ENCODE results near the gene RANBP1.
A peak's percentile ranks its signal among the peaks of the same experiment; 100 is the strongest.

Gene RANBP1

GRCh38 chr22:20107951-20108756, 7.8 kb upstream of the RANBP1 start:
- DNase-seq (ENCODE audit: low read depth in 1 of 2, low spot score in 1 of 2): no peak

- no peak for DNase-seq (ENCODE audit: low read depth in 1 of 2, low spot score in 1 of 2)
Measured at GRCh38 chr22:20108757-20109230, 7.1 kb upstream of the RANBP1 start.

GRCh38 chr22:20109411-20110358, 6.2 kb upstream of the RANBP1 start:
- no peak for DNase-seq (ENCODE audit: low read depth in 1 of 2, low spot score in 1 of 2)

- no peak for DNase-seq (ENCODE audit: low read depth in 1 of 2, low spot score in 1 of 2)
Measured at GRCh38 chr22:20110359-20110985, 5.4 kb upstream of the RANBP1 start.

DNA sequence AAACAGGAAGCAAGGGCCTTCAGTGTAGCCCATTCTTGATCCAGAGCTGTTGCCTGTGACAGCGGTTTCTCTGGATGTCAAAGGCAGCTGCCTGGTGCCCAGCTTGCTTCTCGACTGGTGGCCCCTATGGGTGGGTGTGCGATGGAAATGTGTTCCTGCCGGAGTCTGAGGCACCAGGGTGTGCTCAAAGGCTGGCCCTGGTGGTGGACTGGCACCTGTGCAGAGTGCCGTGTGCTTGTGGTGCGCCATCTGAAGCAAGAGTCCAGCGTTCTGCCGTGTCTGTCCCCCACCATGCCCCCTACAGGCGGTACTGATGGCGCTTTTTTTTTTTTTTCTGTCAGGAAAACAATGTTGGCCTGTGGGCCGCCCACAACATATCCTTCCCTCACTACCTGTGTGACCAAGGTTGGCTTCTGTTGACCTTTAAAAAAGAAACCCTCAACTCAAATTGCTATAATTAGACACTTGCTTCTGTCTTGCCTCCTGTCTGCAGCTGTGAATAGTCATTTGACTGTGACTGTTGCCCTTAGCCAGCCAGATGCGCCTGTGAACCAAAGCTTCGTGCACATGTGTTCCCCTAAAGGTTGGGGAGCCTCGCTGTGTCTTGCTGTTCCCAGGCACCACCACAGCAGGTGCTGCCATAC, 4.7 kb upstream of the RANBP1 start:
- DNase-seq (ENCODE audit: low read depth in 1 of 2, low spot score in 1 of 2): no peak

DNA sequence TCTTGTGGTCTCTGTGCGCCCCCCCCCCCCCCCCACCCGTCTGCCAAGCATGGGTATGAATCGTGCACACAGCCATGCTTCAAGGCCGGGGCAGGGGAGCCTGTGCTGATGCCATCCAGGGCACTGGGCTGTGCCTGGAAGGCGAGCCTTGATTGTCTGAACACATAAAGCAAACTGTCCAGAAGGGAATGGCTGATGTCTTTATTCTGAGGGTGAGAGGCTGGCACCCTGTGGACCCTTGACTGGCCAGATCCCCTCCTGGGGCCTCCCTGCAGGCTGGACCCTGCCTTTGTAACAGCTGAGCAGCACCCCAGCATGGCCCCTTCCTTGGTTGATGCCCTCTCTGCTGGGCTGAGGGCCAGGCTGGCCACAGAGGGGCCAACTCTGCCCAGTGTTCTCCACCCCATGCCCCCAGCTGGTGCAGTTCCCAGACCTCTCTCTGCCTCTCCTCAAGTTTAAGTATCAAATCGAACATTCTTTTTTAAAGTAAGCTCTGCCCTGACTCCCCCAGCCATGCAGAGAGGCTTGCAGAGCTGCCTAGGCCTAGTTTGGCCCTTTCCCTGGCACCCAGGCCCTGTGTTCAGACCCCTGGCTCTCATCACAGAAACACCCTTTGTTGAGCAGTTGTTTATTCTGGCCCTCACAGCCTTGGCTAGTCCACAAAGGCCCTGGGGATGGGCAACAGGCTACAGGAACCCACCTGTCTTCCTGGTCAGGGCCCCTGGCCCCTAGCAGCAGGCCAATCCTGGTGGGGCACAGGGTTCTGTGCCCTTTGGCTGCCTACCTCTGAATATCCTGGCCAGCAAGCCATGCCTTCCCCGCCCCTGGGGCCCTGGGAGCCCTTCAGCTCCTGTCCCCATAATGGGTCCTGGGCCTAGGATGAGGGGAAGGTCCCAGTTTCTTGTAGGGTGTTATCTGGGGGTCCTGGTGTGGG, 3.9 kb upstream of the RANBP1 start:
- no peak for DNase-seq (ENCODE audit: low read depth in 1 of 2, low spot score in 1 of 2)

GRCh38 chr22:20112623-20113511, 3.0 kb upstream of the RANBP1 start:
- DNase-seq (ENCODE audit: low read depth in 1 of 2, low spot score in 1 of 2): no peak

DNA sequence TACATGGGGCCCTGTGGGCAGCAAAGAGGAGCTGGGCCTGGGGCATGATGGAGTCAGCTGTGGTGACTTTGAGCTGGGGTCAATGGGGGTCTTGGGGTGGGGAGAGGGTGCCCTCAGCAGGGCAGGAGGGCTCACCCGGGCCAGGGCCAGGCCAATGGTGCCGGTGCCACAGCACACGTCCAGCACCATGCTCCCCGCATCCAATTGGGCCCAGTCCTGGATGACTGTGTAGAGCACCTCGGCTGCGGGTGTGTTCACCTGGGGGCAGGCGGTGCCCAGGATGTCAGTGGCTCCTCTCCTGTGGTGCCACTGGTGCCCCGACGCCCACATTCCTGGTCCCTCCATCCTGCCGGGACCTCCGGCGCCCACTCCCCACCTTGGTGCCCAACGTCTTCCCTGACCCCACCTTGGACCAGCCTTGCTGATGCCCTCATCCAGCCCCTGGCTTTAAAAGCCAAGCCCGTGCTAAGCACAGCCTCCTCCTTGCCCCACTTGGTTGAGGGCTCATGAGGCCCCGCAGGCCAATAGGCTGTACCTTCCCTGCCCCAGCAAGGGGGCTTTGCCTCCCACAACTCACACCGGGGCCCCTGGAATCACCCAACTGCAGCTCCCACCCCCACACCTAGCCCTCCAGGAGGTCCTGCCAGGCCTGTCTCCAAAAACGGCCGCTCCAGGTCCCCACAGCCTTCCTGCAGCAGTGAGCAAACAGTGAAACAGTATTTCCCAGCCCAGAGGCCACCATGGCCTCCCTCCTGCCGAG, 2.2 kb upstream of the RANBP1 start:
- DNase-seq (ENCODE audit: low read depth in 1 of 2, low spot score in 1 of 2): no peak

DNA sequence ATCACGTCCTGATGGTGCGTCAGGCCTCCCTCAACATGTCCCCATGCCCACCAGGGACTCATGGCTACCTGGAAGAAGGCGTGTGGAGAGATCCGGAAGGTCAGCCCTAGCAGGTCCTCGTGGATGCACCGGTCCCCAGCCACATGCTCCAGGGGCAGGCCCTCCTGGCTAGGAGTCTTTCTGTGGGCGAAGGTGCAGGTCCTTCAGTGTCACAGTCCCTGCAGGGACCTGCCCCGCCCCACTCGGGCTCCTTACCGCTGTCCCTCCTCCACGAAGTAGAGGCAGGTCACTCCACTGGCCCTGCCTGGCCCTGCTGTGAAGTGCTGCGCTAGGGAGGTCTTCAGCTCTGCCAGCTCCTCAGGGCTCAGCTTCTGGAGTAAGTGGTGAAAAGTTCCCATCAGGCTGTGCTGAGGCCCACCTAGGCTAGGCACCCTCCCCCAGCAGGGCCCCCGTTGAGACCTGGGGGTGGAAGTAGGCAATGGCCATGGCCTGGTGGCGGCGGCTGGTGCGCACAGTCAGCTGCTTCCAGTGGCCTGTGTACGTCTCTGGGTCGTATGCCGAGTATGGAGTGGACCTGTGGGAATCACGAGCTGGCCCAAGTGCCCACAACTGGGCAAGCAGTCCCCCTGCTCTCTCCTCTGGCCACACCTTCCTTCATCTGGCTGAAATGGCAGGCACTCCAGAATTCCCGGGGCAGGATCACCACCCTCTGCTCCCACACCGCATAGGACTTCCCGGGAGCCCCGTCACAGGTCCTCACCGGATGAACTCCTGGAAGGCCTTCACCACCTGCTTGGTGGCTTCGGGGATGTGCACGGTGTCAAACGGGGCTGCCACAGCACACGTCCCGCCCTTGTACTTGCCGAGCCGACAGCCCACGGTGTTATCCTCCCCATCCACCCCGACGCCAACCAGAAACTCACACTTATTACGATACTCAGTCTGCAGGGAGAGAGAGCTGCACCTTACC, 1.1 kb upstream of the RANBP1 start:
- DNase-seq (ENCODE audit: low read depth in 1 of 2, low spot score in 1 of 2): no peak

GRCh38 chr22:20116376-20116950, 559 bp downstream of the RANBP1 start:
- no peak for DNase-seq (ENCODE audit: low read depth in 1 of 2, low spot score in 1 of 2)

DNA sequence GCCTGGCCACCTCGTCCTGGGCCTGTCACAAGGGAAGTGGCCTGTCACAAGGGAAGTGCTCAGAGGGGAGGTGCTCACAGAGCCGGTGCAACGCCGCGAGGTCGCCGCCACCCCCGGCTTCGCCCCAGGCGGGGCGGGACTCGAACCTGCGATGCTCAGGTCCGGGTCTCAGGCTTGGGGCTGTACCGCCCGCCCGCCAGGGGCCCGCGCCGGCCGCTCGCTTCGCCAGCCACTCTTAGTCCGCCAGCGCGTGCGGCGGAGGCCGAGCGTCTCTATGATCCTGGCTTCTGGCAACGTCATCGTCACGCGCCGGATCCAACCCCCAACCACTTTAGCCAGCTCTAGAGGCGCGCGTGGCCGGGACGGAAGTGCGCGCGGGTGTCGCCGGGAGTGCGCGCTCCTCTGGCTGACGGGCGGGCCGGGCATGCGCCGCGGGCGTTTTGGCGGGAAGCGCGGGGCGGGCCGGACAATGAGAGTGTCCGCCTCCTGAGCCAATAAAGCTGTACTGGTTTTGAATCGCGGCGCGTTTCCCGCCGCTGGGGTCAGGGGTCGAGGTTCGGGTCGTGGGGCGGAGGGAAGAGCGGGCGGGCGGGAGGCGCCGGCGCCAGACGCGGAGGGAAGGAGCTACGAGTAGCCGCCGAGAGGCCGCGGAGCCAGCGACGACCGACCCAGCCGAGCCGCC, 1.2 kb downstream of the RANBP1 start, which contains the start of gene TRMT2A:
Gene TRMT2A (minus strand): TSS at position 276 of the 682 bp plus-strand sequence. CDS start 320 bp downstream, outside the sequence.
- peak; percentile 96 for DNase-seq (ENCODE audit: low read depth in 1 of 2, low spot score in 1 of 2)

DNA sequence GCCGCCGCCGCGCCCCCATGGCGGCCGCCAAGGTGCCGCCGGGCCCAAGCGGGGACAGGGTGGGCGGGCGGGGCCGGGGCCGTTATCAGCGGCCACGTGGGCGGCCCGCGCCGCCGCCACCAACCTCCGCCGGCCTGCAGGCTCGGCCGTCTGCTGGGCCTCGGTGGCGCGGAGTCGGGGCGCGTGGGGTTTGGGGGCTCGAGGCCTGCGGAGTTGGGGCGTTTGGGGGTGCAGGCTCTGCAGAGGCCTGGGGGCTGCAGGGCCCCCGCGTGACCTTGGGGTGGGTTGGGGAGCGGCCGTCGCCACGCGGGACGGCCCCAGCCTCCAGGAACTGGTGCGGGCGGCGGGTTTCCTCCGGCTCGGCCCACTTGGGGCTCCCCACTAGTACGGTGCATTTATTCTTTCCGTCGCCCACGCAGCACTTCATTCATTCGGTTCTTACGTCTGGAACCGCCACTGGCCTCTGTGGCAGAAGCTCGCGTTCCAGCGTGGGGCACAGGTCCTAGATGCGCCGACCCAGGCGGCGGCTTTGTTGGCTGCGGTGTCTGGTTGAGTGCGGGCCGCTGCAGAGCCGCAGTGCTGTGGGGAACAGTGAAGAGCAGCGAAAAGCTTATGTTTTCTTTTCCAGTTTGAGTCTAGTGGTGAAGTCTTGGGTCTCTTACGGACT, 1.9 kb downstream of the RANBP1 start:
- DNase-seq (ENCODE audit: low read depth in 1 of 2, low spot score in 1 of 2): peak; percentile 64 to 81

DNA sequence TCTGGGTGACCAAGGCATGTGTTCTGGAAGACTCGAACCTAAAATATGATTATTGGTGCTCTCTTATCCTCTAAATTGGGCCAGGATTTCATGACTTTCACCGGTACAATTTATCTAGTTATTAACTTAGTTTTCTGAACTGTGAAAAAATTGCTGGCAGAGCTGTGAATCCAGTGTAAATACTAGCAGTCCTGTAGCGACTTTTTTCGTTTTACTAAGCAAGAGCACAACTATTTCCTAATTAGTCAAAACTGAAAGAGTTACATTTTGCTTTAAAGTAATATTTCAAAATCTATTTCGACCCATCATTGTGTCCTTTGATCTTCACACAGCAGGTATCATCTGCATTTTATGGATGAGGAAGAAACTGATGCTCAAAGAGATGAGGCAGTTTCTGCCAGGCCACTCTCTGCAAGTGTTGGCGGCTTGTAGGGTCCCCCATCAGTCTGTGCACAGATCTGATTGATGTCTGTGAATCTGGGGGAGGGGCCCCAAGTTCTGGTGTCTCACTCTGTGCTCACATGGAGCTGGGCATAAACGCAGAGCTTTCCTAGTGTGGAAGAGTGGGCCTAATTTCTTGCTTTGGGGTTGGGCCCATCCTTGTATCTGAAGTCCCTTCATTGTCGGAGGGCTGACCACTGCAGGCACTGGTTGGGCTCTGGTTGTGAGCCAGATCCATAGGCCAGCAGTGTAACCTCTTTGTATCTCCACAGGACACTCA, 2.6 kb downstream of the RANBP1 start:
- DNase-seq (ENCODE audit: low read depth in 1 of 2, low spot score in 1 of 2): no peak

- DNase-seq (ENCODE audit: low read depth in 1 of 2, low spot score in 1 of 2): no peak
Measured at GRCh38 chr22:20121856-20122415, 6.0 kb downstream of the RANBP1 start.
